Lower leg skin (tissue), 4 donors: Measurements from ENCODE around the gene RPL36A. TPM values are rescaled to one million over a fixed set of nuclear protein-coding genes. Genes with fewer than 3 reads are reported as not detected.
A peak's percentile ranks its signal among the peaks of the same experiment; 100 is the strongest.

Experiments
- DNase-seq, 2 donors: peaks; one replicate each; pipeline ENCODE4 v3.0.0-alpha.2; 2019; ENCODE audit warnings: low spot score in 2 of 2
- H3K4me3 ChIP-seq: fragments of 200-600 bp; sonication (generic); 2 replicates; pipeline ENCODE4 v1.5.1; 2017; ENCODE audit warnings: mild to moderate bottlenecking, low read depth; ENCODE audit not compliant: poor library complexity, severe bottlenecking
- CTCF ChIP-seq, 3 donors: fragments of 450-650 bp; IDR thresholded peaks; one replicate each; pipeline ENCODE4 v1.5.1; 2016; ENCODE audit warnings: antibody characterized with exemption in 3 of 3, mild to moderate bottlenecking in 3 of 3, moderate library complexity in 2 of 3
- POLR2A ChIP-seq, 2 donors: fragments of 450-650 bp; IDR thresholded peaks; one replicate each; pipeline ENCODE4 v1.6.1; 2016 to 2017; ENCODE audit warnings: antibody characterized with exemption in 2 of 2, mild to moderate bottlenecking in 1 of 2, moderate library complexity in 1 of 2
- WGBS, 2 donors: methylation state at CpG; one replicate each; pipeline ENCODE4 v1.1.5; 2018; 5-methylcytosine and 5-hydroxymethylcytosine counted together
- intact Hi-C: fragments of 100-400 bp; cut with DNase I; formaldehyde crosslinking; loops from one replicate; pipeline ENCODE4 v1.15.0; 2023; ENCODE audit warnings: low total_unique reads
- total RNA-seq, 4 donors: library from RNA; depleted of rRNA; stranded (reverse); fragments of >200 nt; gene quantifications; one replicate each; pipeline ENCODE4 v1.1.0, GENCODE V29; 2016

Gene RPL36A
- total RNA-seq, 4 donors from 2014 or later = 1,158 to 5,300 (median 1,747) TPM

GRCh38 chrX:101385795-101386541 lies 4.8 kb upstream of the RPL36A start, which contains the start of gene BTK:
TSS of gene BTK (minus strand) at chrX:101386191. CDS start at chrX:101375284, 10,907 bp downstream.
- TF ChIP-seq CTCF (IDR thresholded peaks at IDR 0.05) (no peak), POLR2A (IDR thresholded peaks at IDR 0.05) (no peak)
- intact Hi-C loops = no loop called here
- peak in 1 of 2 donors; percentile 16 for DNase-seq
- no peak within 1 kb of the TSS for H3K4me3 ChIP-seq
- WGBS, 2 donors = 65 to 68% methylated on average over 7 to 9 of the region's 9 CpGs

- TF ChIP-seq CTCF (IDR thresholded peaks at IDR 0.05) (no peak), POLR2A (IDR thresholded peaks at IDR 0.05) (no peak)
- no peak overlapping the region for H3K4me3 ChIP-seq
- no peak for DNase-seq
- 80 to 81% methylated on average over 6 of the region's 6 CpGs for WGBS, 2 donors
- intact Hi-C loops = no loop called here
Observed at GRCh38 chrX:101386542-101386885, 4.3 kb upstream of the RPL36A start.

- intact Hi-C loops = no loop called here
- no peak overlapping the region for H3K4me3 ChIP-seq
- TF ChIP-seq POLR2A (IDR thresholded peaks at IDR 0.05) (no peak), CTCF (IDR thresholded peaks at IDR 0.05) (no peak)
- DNase-seq = no peak
- 88 to 90% methylated on average over 3 of the region's 3 CpGs for WGBS, 2 donors
Observed at GRCh38 chrX:101388604-101389003, 2.2 kb upstream of the RPL36A start.

GRCh38 chrX:101391831-101392230 lies 1.0 kb downstream of the RPL36A start:
- no peak overlapping the region for H3K4me3 ChIP-seq
- TF ChIP-seq CTCF (IDR thresholded peaks at IDR 0.05) (no peak), POLR2A (IDR thresholded peaks at IDR 0.05) (no peak)
- no peak for DNase-seq
- intact Hi-C loops = no loop called here
- WGBS, 2 donors = 41 to 67% methylated on average over 6 of the region's 6 CpGs

GRCh38 chrX:101393530-101394305 lies 2.9 kb downstream of the RPL36A start:
- no peak for DNase-seq
- no peak for TF ChIP-seq POLR2A (IDR thresholded peaks at IDR 0.05)
- H3K4me3 ChIP-seq = no peak overlapping the region
- 83 to 85% methylated on average over 11 of the region's 11 CpGs for WGBS, 2 donors
- intact Hi-C loops = no loop called here

GRCh38 chrX:101394372-101394771 lies 3.6 kb downstream of the RPL36A start:
- TF ChIP-seq CTCF (IDR thresholded peaks at IDR 0.05) = no peak
- TF ChIP-seq POLR2A (IDR thresholded peaks at IDR 0.05) = no peak
- DNase-seq = no peak
- intact Hi-C loops = no loop called here
- H3K4me3 ChIP-seq = no peak overlapping the region
